Gastrocnemius medialis (tissue), 4 donors: Measurements from ENCODE around the gene BMP7. TPM values are rescaled to one million over a fixed set of nuclear protein-coding genes. Genes with fewer than 3 reads are reported as not detected.

Experiments used
- ATAC-seq, 2 donors: fragments of 150-250 bp; one replicate each; pipeline ENCODE4 v1.9.1; 2016
- DNase-seq, 2 donors: peaks; one replicate each; pipeline ENCODE4 v3.0.0-alpha.2; 2019
- H3K27ac ChIP-seq, 4 donors: fragments of 200-600 bp; sonication (generic); 1 replicate in 1 of 4; 2 replicates in 3 of 4; pipeline ENCODE4 v1.5.1; 2016 to 2018; ENCODE audit warnings: mild to moderate bottlenecking in 2 of 4, moderate library complexity in 1 of 4
- H3K27me3 ChIP-seq, 3 donors: fragments of 200-600 bp; sonication (generic) in 2 of 3; 1 replicate in 1 of 3; 2 replicates in 2 of 3; pipeline versions ENCODE4 v1.5.1 to v1.6.0; 2016 to 2019; ENCODE audit warnings: mild to moderate bottlenecking in 1 of 3, moderate library complexity in 1 of 3
- H3K36me3 ChIP-seq, 2 donors: fragments of 200-600 bp; sonication (generic) in 1 of 2; one replicate each; pipeline ENCODE4 v1.5.1; 2017 to 2018
- H3K4me1 ChIP-seq, 2 donors: fragments of 200-600 bp; sonication (generic) in 1 of 2; one replicate each; pipeline ENCODE4 v1.5.1; 2016 to 2017; ENCODE audit warnings: mild to moderate bottlenecking in 2 of 2
- H3K4me3 ChIP-seq, 4 donors: fragments of 200-600 bp; sonication (generic) in 3 of 4; 1 replicate in 1 of 4; 2 replicates in 3 of 4; pipeline ENCODE4 v1.5.1; 2016 to 2019; ENCODE audit warnings: mild to moderate bottlenecking in 2 of 4
- H3K9me3 ChIP-seq, 3 donors: fragments of 200-600 bp; sonication (generic) in 2 of 3; 1 replicate in 1 of 3; 2 replicates in 2 of 3; pipeline ENCODE4 v1.5.1; 2016 to 2019
- CTCF ChIP-seq, 5 experiments: fragments of 450-650 bp in 3 of 5; fragments of 200-600 bp in 2 of 5; sonication (generic) in 2 of 5; IDR thresholded peaks in 4 of 5; conservative IDR thresholded peaks in 1 of 5; 1 replicate in 4 of 5; 2 replicates in 1 of 5; pipeline ENCODE4 v1.5.1; 2016 to 2019; ENCODE audit warnings: antibody characterized with exemption in 5 of 5, mild to moderate bottlenecking in 3 of 5, moderate library complexity in 3 of 5
- POLR2A ChIP-seq, 2 donors: fragments of 450-650 bp; IDR thresholded peaks; one replicate each; pipeline ENCODE4 v1.6.1; 2017; ENCODE audit warnings: antibody characterized with exemption in 2 of 2, mild to moderate bottlenecking in 2 of 2, moderate library complexity in 2 of 2
- in situ Hi-C, 4 donors: fragments of 200-750 bp; cut with MboI; loops; one replicate each; pipeline versions ENCODE4 v1.15.0 to v1.8.0; 2017; ENCODE audit warnings: low sequenced_read_pairs in 4 of 4
- intact Hi-C: fragments of 100-400 bp; cut with DNase I; formaldehyde crosslinking; loops from one replicate; pipeline ENCODE4 v1.15.1; 2023; ENCODE audit warnings: low total_unique reads
- total RNA-seq, 4 donors: library from RNA; depleted of rRNA; stranded (reverse); fragments of >200 nt; gene quantifications; one replicate each; pipeline versions ENCODE4 v1.1.0 to v1.2.3, GENCODE V29; 2016

The BMP7 gene
- total RNA-seq, 4 donors from 2014 or later: 0.52 TPM; not detected in 3

DNA sequence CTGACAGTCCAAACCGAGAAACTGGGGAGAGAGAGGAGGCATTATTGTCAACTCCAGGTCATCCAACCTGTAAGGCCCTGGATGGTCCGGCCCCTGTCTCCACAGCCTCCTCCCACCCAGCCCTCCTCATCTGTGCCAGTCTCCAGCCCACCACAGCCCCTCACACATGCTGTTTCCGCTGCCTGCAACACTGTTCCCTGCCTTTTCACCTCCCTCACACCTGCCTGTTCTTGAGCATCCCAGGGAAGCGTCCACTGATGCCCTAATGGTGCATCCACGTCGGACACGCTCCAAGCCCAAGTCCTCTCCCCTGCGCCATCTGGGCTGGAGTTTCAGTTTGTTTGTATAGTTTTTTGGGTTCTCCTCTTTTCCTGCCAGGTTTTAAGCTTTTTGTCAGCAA is 52.0 kb downstream of the BMP7 start:
- DNase-seq (no peak), ATAC-seq (no peak)
- H3K27me3 ChIP-seq: no peaks in the 10 kb centered on the region
- intact Hi-C loops (no loop called here), in situ Hi-C loops (no loop called here)
- no peak for TF ChIP-seq CTCF (IDR thresholded peaks at IDR 0.05 in 4 of 5, conservative IDR thresholded peaks at IDR 0.05 in 1 of 5)
- TF ChIP-seq POLR2A (IDR thresholded peaks at IDR 0.05): no peak
- no peak overlapping the region for H3K27ac ChIP-seq
- no peaks in the 10 kb centered on the region for H3K4me1 ChIP-seq
- H3K36me3 ChIP-seq: no peaks in the 10 kb centered on the region
- no peak overlapping the region for H3K4me3 ChIP-seq
- no peaks in the 10 kb centered on the region for H3K9me3 ChIP-seq

DNA sequence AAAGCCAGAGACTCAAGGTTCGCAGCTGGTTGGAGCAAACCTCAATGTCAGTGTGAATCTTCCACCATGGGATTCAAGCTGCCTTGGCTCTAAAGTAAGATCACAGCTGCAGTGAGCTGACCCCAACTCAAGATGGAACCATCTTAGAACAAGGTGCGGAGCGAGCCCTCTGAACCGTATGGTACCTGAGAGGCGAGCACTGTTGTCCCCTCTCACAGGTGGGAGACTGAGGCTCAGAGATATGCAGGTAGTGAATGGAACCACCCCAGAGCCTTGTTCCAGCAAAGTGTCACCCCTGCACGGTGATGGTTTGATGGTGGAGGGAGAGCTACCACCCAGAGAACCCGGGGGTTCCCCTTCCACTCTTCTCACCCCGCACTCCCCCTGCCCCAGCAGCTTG is 52.5 kb downstream of the BMP7 start:
- Histone ChIP-seq H3K4me3 (no peak overlapping the region), H3K36me3 (no peaks in the 10 kb centered on the region), H3K27me3 (no peaks in the 10 kb centered on the region), H3K27ac (no peak overlapping the region), H3K4me1 (no peaks in the 10 kb centered on the region), H3K9me3 (no peaks in the 10 kb centered on the region)
- ATAC-seq (no peak), DNase-seq (no peak)
- intact Hi-C loops (no loop called here), in situ Hi-C loops (no loop called here)
- TF ChIP-seq CTCF (IDR thresholded peaks at IDR 0.05 in 4 of 5, conservative IDR thresholded peaks at IDR 0.05 in 1 of 5) (no peak), POLR2A (IDR thresholded peaks at IDR 0.05) (no peak)

DNA sequence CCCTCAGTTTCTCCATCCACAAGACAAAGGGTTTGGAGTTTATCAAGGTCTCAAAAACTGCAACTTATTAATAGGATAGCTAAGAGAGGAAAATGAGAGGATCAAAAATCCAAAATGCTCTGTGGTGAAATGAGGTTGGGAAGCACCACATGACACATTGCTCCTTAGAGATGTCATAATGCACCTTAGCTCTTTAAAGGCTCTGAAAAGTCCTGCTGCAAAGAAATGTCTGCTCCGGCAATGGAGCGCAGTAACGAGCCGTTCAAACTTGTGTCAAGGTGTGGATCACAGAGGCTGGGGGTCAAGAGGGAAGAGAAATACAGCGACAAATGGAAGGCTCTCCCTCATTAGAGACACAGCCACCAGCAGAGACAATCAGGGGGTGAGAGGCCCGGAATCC is 53.1 kb downstream of the BMP7 start:
- DNase-seq: no peak
- TF ChIP-seq CTCF (IDR thresholded peaks at IDR 0.05 in 4 of 5, conservative IDR thresholded peaks at IDR 0.05 in 1 of 5): no peak
- no peak for TF ChIP-seq POLR2A (IDR thresholded peaks at IDR 0.05)
- in situ Hi-C loops (no loop called here), intact Hi-C loops (no loop called here)
- Histone ChIP-seq H3K36me3 (no peaks in the 10 kb centered on the region), H3K27ac (no peak overlapping the region), H3K4me1 (no peaks in the 10 kb centered on the region), H3K9me3 (no peaks in the 10 kb centered on the region), H3K27me3 (no peaks in the 10 kb centered on the region), H3K4me3 (no peak overlapping the region)
- no peak for ATAC-seq

DNA sequence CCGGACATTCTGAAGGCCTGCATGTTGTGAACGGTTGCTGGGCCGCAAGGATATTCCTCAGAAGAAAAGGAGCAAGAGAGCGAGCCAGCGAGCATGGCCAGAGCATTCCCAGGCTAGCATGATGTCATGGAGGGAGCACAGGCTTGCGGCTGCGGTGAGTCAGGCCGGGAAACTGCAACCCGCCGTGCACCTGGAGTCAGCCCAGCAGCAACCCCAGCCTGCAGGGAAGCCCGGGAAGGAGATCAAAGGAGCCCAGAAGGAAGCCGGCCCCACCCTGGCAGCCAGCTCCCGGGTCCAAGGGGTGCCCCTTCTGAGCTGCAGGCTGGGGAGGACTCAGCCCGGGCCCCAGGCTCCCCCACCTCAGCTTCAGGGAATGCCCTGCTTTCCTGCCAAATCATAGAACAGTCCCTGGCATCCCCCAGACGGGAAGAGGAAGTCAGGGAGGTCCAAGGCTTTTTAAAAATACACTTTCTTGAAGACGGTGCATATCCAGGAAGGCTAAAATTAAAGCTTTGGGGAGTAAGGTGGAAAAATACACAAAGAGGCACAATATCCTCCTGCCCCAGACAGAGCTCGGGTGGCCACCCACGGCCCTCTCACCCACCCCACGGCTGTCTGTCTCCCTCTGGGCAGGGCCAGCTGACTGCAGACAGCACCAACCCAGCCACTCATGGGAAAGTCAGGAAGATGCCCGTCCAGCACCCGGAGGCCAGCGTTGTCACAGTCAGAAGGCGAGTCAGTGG is 53.7 kb downstream of the BMP7 start:
- in situ Hi-C loops (no loop called here), intact Hi-C loops (no loop called here)
- TF ChIP-seq CTCF (IDR thresholded peaks at IDR 0.05 in 4 of 5, conservative IDR thresholded peaks at IDR 0.05 in 1 of 5): no peak
- no peak for TF ChIP-seq POLR2A (IDR thresholded peaks at IDR 0.05)
- DNase-seq (peak in 1 of 2 donors; percentile 31), ATAC-seq (peak in 1 of 2 donors; percentile 36)
- Histone ChIP-seq H3K36me3 (no peaks in the 10 kb centered on the region), H3K27ac (no peak overlapping the region), H3K9me3 (no peaks in the 10 kb centered on the region), H3K27me3 (no peaks in the 10 kb centered on the region), H3K4me3 (no peak overlapping the region), H3K4me1 (no peaks in the 10 kb centered on the region)
